Keratinocyte (primary cell): ENCODE data around the gene CCDC3. TPM values are rescaled to one million over a fixed set of nuclear protein-coding genes. Genes with fewer than 3 reads are reported as not detected.

ENCODE experiments used
- DNase-seq: peaks from one replicate; pipeline ENCODE4 v3.0.0-alpha.2; 2011; ENCODE audit warnings: low read depth, missing footprints, low spot score
- FAIRE-seq: peaks from 2 replicates; lab custom pipeline; 2011; peaks lifted over from hg19 to GRCh38; lab: Jason Lieb, UNC
- H2AFZ ChIP-seq: 2 replicates; pipeline ENCODE4 v1.6.0; 2012; ENCODE audit warnings: low read length, control low read depth, inconsistent platforms; ENCODE audit not compliant: control insufficient read depth
- H3K27ac ChIP-seq: 2 replicates; pipeline ENCODE4 v1.5.1; 2011; ENCODE audit warnings: low read length; ENCODE audit not compliant: control insufficient read depth, insufficient read depth
- H3K27me3 ChIP-seq: 3 replicates; pipeline ENCODE4 v1.6.0; 2011; ENCODE audit warnings: low read length; ENCODE audit not compliant: control insufficient read depth, insufficient read depth; ENCODE audit errors: extremely low read depth
- H3K36me3 ChIP-seq, 2 experiments: 2 replicates in 1 of 2; 3 replicates in 1 of 2; pipeline ENCODE4 v1.5.1; 2011; ENCODE audit warnings: low read length in 2 of 2, mild to moderate bottlenecking in 1 of 2; ENCODE audit not compliant: control insufficient read depth in 2 of 2, insufficient read depth in 2 of 2; ENCODE audit errors: extremely low read depth in 1 of 2
- H3K4me1 ChIP-seq: 3 replicates; pipeline ENCODE4 v1.5.1; 2011; ENCODE audit warnings: low read length; ENCODE audit not compliant: control insufficient read depth, insufficient read depth; ENCODE audit errors: extremely low read depth
- H3K4me2 ChIP-seq: 3 replicates; pipeline ENCODE4 v1.6.0; 2011; ENCODE audit warnings: low read depth, low read length; ENCODE audit not compliant: control insufficient read depth, insufficient read depth; ENCODE audit errors: extremely low read depth
- H3K4me3 ChIP-seq, 3 experiments: fragments of 200-600 bp in 1 of 3; sonication (generic) in 1 of 3; 2 replicates in 2 of 3; 3 replicates in 1 of 3; pipeline ENCODE4 v1.5.1; 2011 to 2016; ENCODE audit warnings: low read length in 3 of 3, mild to moderate bottlenecking in 3 of 3, control low read depth in 2 of 3, inconsistent platforms in 1 of 3, low read depth in 1 of 3, mixed read lengths in 1 of 3, mixed run types in 1 of 3, moderate library complexity in 1 of 3; ENCODE audit not compliant: control insufficient read depth in 2 of 3, insufficient read depth in 2 of 3; ENCODE audit errors: extremely low read depth in 1 of 3
- H3K79me2 ChIP-seq: 2 replicates; pipeline ENCODE4 v1.6.0; 2012; ENCODE audit warnings: low read length; ENCODE audit not compliant: control insufficient read depth, insufficient read depth
- H3K9ac ChIP-seq: 3 replicates; pipeline ENCODE4 v1.6.0; 2011; ENCODE audit warnings: low read length; ENCODE audit not compliant: control insufficient read depth, insufficient read depth; ENCODE audit errors: extremely low read depth
- H3K9me1 ChIP-seq: 3 replicates; pipeline ENCODE4 v1.6.0; 2011; ENCODE audit warnings: low read length; ENCODE audit not compliant: control insufficient read depth, insufficient read depth; ENCODE audit errors: extremely low read depth
- H3K9me3 ChIP-seq: 2 replicates; pipeline ENCODE4 v1.5.1; 2012; ENCODE audit warnings: low read depth, low read length; ENCODE audit not compliant: control insufficient read depth
- H4K20me1 ChIP-seq: 3 replicates; pipeline ENCODE4 v1.6.0; 2011; ENCODE audit warnings: low read length; ENCODE audit not compliant: control insufficient read depth, insufficient read depth; ENCODE audit errors: extremely low read depth
- EZH2 ChIP-seq: IDR thresholded peaks from one replicate; pipeline ENCODE4 v1.6.1; 2012; ENCODE audit warnings: inconsistent platforms, mild to moderate bottlenecking, low read length, moderate library complexity
- dilution Hi-C: fragments of 300-500 bp; cut with MboI; formaldehyde crosslinking; loops from one replicate; pipeline ENCODE4 v1.7.0; 2020; ENCODE audit warnings: low sequenced_read_pairs; ENCODE audit not compliant: extremely low pct_ligation_motif_present
- polyA plus RNA-seq, 5 experiments: library from polyadenylated mRNA; depleted of rRNA in 3 of 5; stranded (reverse) in 3 of 5; stranded (forward) in 1 of 5; unstranded in 1 of 5; fragments of >200 nt; gene quantifications; 1 replicate in 1 of 5; 2 replicates in 3 of 5; 3 replicates in 1 of 5; pipeline versions ENCODE4 v1.2.1 to v1.2.3, GENCODE V29; 2011 to 2012; ENCODE audit warnings: missing spikeins in 2 of 5, low read depth in 1 of 5, low replicate concordance in 1 of 5
- TF ChIP-seq, protein P1 (sequence below), 3 experiments: IDR thresholded peaks in 1 of 3; conservative IDR thresholded peaks in 1 of 3; optimal IDR thresholded peaks in 1 of 3; 2 replicates in 2 of 3; 3 replicates in 1 of 3; pipeline versions ENCODE3 to v1.5.1; 2011; ENCODE audit warnings: low read length in 3 of 3, mild to moderate bottlenecking in 3 of 3, moderate library complexity in 2 of 3, control low read depth in 1 of 3, inconsistent platforms in 1 of 3; ENCODE audit not compliant: insufficient read depth in 2 of 3; ENCODE audit errors: extremely low read depth in 1 of 3

CCDC3 gene
- polyA plus RNA-seq, 1 donor (not counting 4 experiments of a cell fraction or from before 2014, with no cell fraction given) = 0.39 TPM

DNA sequence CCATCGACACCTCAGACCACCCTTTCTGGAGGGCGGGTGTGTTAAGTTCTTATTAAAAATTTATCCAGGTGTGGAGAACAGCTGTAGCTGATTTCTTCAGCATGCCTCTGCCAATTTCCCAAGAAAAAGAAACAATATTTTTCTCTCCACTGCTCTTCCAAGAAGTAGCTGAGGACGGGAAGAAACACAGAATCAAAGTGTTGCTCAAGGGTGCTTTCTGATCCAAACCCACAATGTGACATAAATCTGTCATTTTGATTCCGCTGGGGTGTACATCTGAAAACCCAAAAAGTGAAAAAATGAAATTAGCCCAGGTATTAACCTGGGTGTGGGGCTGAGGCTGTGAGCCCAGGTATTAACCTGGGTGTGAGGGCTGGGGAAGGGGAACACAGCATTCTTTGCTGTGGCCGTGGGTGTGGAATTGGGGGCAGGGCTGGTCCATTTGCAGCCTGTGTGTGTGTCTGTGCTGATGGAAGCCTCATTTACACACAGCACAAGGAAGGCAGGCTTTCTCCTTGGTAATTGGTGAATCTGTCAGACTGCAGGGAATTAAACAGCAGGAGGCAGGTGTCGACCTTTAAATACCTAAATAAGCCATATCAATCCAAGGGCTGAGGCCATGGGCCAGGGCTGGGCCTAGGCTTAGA lies 48.4 kb upstream of the CCDC3 start:
- H4K20me1 ChIP-seq = no peaks in the 10 kb centered on the region
- H3K9me3 ChIP-seq = no peaks in the 10 kb centered on the region
- dilution Hi-C loops = no loop called here
- H3K36me3 ChIP-seq = no peaks in the 10 kb centered on the region
- H3K9ac ChIP-seq = no peak overlapping the region
- TF ChIP-seq, protein P1, sequence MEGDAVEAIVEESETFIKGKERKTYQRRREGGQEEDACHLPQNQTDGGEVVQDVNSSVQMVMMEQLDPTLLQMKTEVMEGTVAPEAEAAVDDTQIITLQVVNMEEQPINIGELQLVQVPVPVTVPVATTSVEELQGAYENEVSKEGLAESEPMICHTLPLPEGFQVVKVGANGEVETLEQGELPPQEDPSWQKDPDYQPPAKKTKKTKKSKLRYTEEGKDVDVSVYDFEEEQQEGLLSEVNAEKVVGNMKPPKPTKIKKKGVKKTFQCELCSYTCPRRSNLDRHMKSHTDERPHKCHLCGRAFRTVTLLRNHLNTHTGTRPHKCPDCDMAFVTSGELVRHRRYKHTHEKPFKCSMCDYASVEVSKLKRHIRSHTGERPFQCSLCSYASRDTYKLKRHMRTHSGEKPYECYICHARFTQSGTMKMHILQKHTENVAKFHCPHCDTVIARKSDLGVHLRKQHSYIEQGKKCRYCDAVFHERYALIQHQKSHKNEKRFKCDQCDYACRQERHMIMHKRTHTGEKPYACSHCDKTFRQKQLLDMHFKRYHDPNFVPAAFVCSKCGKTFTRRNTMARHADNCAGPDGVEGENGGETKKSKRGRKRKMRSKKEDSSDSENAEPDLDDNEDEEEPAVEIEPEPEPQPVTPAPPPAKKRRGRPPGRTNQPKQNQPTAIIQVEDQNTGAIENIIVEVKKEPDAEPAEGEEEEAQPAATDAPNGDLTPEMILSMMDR (optimal IDR thresholded peaks at IDR 0.05 in 1 of 3, IDR thresholded peaks at IDR 0.05 in 1 of 3, conservative IDR thresholded peaks at IDR 0.05 in 1 of 3; ENCODE audit: extremely low read depth in 1 of 3, insufficient read depth in 2 of 3, low read length in 3 of 3) = no peak
- no peak for TF ChIP-seq EZH2
- H3K9me1 ChIP-seq = no peaks in the 10 kb centered on the region
- peaks cover 8% of the 10 kb centered on the region for H3K27me3 ChIP-seq
- no peak for DNase-seq
- no peak for FAIRE-seq
- no peak overlapping the region for H3K4me2 ChIP-seq
- H3K79me2 ChIP-seq = no peaks in the 10 kb centered on the region
- H3K4me1 ChIP-seq = no peaks in the 10 kb centered on the region
- H3K27ac ChIP-seq = no peak overlapping the region
- H2AFZ ChIP-seq = no peak overlapping the region
- no peak overlapping the region for H3K4me3 ChIP-seq

GRCh38 chr10:13048762-13049161 lies 47.2 kb upstream of the CCDC3 start:
- H3K4me1 ChIP-seq = no peaks in the 10 kb centered on the region
- dilution Hi-C loops = no loop called here
- no peak overlapping the region for H3K4me3 ChIP-seq
- no peak overlapping the region for H2AFZ ChIP-seq
- H3K27me3 ChIP-seq = peaks cover 8% of the 10 kb centered on the region
- H3K4me2 ChIP-seq = no peak overlapping the region
- H4K20me1 ChIP-seq = no peaks in the 10 kb centered on the region
- no peak overlapping the region for H3K27ac ChIP-seq
- FAIRE-seq (no peak), DNase-seq (no peak)
- H3K9me1 ChIP-seq = no peaks in the 10 kb centered on the region
- H3K36me3 ChIP-seq = no peaks in the 10 kb centered on the region
- H3K79me2 ChIP-seq = no peaks in the 10 kb centered on the region
- H3K9me3 ChIP-seq = no peaks in the 10 kb centered on the region
- TF ChIP-seq, protein P1 (optimal IDR thresholded peaks at IDR 0.05 in 1 of 3, IDR thresholded peaks at IDR 0.05 in 1 of 3, conservative IDR thresholded peaks at IDR 0.05 in 1 of 3; ENCODE audit: extremely low read depth in 1 of 3, insufficient read depth in 2 of 3, low read length in 3 of 3) = no peak
- no peak for TF ChIP-seq EZH2
- H3K9ac ChIP-seq = no peak overlapping the region
